NOMO-1 treated with DMSO at 0.1 percent for 48 hours (cell line): Measurements from ENCODE around the gene LRRN3.

Experiments used
- DNase-seq: peaks from one replicate; lab custom pipeline; 2025; ENCODE audit not compliant: unreplicated experiment; lab: John Stamatoyannopoulos, UW

LRRN3 gene

GRCh38 chr7:111077001-111077400, 13.9 kb upstream of the LRRN3 start:
- no peak for DNase-seq

GRCh38 chr7:111080495-111081105, 10.3 kb upstream of the LRRN3 start:
- no peak for DNase-seq

- no peak for DNase-seq
Measured at GRCh38 chr7:111081546-111082267, 9.2 kb upstream of the LRRN3 start.

GRCh38 chr7:111082351-111082750, 8.6 kb upstream of the LRRN3 start:
- no peak for DNase-seq

- peak; percentile 67 for DNase-seq
Measured at GRCh38 chr7:111083413-111083812, 7.5 kb upstream of the LRRN3 start.

- no peak for DNase-seq
Measured at GRCh38 chr7:111085356-111085755, 5.6 kb upstream of the LRRN3 start.

GRCh38 chr7:111086532-111086931, 4.4 kb upstream of the LRRN3 start:
- DNase-seq: no peak

- DNase-seq: no peak
Measured at GRCh38 chr7:111088328-111088727, 2.6 kb upstream of the LRRN3 start.

GRCh38 chr7:111089822-111090426, 1.0 kb upstream of the LRRN3 start:
- DNase-seq: peak; percentile 15

GRCh38 chr7:111091593-111092358, 849 bp downstream of the LRRN3 start:
- no peak for DNase-seq

- no peak for DNase-seq
Measured at GRCh38 chr7:111092406-111093236, 1.7 kb downstream of the LRRN3 start.

- DNase-seq: no peak
Measured at GRCh38 chr7:111093496-111093895, 2.6 kb downstream of the LRRN3 start.

- DNase-seq: no peak
Measured at GRCh38 chr7:111094419-111094818, 3.5 kb downstream of the LRRN3 start.

GRCh38 chr7:111096997-111097396, 6.1 kb downstream of the LRRN3 start:
- DNase-seq: no peak

- peak; percentile 19 for DNase-seq
Measured at GRCh38 chr7:111098011-111098925, 7.3 kb downstream of the LRRN3 start.

- DNase-seq: no peak
Measured at GRCh38 chr7:111098926-111099250, 8.0 kb downstream of the LRRN3 start.

GRCh38 chr7:111101856-111102646, 11.1 kb downstream of the LRRN3 start:
- no peak for DNase-seq

- no peak for DNase-seq
Measured at GRCh38 chr7:111103136-111103535, 12.2 kb downstream of the LRRN3 start.

- no peak for DNase-seq
Measured at GRCh38 chr7:111103678-111104274, 12.8 kb downstream of the LRRN3 start.
